ENCODE measurements around the gene SSR1.

Gene SSR1

GRCh38 chr6:7254980-7255835, 57.8 kb downstream of the SSR1 start:
- no peak for TF ChIP-seq EZH2phosphoT487 (IDR thresholded peaks at IDR 0.05; ENCODE audit: borderline replicate concordance, low read length)
- no peak for TF ChIP-seq CTCF (IDR thresholded peaks at IDR 0.05; ENCODE audit: low read depth, low read length, poor library complexity, severe bottlenecking)
- no peaks in the 10 kb centered on the region for H3K9me3 ChIP-seq (ENCODE audit: control insufficient read depth, insufficient read depth, low read length)

DNA sequence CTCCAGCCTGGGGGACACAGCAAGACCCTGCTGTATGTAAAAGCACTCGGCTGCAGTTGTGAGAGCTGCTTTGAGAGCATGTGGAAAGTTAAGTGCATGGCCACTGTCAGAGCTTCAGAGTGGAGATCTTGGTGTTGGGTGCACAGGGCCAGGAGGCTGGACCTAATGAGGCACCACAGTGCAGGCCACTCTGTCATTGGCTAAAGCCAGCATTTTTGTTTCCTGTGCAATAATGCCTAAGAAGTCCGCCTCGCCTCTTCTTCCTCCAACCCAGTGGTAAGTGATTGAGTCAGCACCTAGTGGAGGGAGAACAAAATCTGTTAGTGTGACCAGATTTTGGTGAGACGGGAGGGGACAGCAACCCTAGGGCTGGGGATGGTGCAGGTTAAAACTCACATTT, 60.6 kb downstream of the SSR1 start:
- Histone ChIP-seq H3K36me3 (ENCODE audit: control insufficient read depth, low read length) (peaks cover 6% of the 10 kb centered on the region; the same call in 1 of the 2 replicates), H3F3A (ENCODE audit: control insufficient read depth, insufficient read depth) (no peaks in the 10 kb centered on the region), H3K9me3 (ENCODE audit: control insufficient read depth, insufficient read depth, low read length) (no peaks in the 10 kb centered on the region), H3K4me2 (ENCODE audit: low read length) (no peak overlapping the region), H3K27ac (ENCODE audit: low read depth, low read length) (no peak overlapping the region), H3K79me2 (ENCODE audit: control insufficient read depth, low read length) (no peaks in the 10 kb centered on the region), H3K4me1 (ENCODE audit: control insufficient read depth, low read length) (peaks cover 9% of the 10 kb centered on the region), H3K9me2 (replicated peaks; ENCODE audit: control insufficient read depth, low read length) (no peaks in the 10 kb centered on the region), H3K27me3 (ENCODE audit: control insufficient read depth, low read length) (no peaks in the 10 kb centered on the region), H3K4me3 (ENCODE audit: low read length) (no peak overlapping the region), H4K20me1 (ENCODE audit: control insufficient read depth, insufficient read depth, low read depth, low read length) (no peaks in the 10 kb centered on the region)
- no peak for TF ChIP-seq CTCF (IDR thresholded peaks at IDR 0.05; ENCODE audit: low read depth, low read length, poor library complexity, severe bottlenecking)
- TF ChIP-seq EZH2phosphoT487 (IDR thresholded peaks at IDR 0.05; ENCODE audit: borderline replicate concordance, low read length): no peak

More at GRCh38 chr6:7254980-7255835, 57.8 kb downstream of the SSR1 start:
- H3F3A ChIP-seq (ENCODE audit: control insufficient read depth, insufficient read depth): no peaks in the 10 kb centered on the region
- no peaks in the 10 kb centered on the region for H3K9me2 ChIP-seq (replicated peaks; ENCODE audit: control insufficient read depth, low read length)
- H3K27ac ChIP-seq (ENCODE audit: low read depth, low read length): no peak overlapping the region
- no peaks in the 10 kb centered on the region for H3K36me3 ChIP-seq (ENCODE audit: control insufficient read depth, low read length)
- H4K20me1 ChIP-seq (ENCODE audit: control insufficient read depth, insufficient read depth, low read depth, low read length): no peaks in the 10 kb centered on the region
- no peak overlapping the region for H3K4me3 ChIP-seq (ENCODE audit: low read length)
- no peak overlapping the region for H3K4me2 ChIP-seq (ENCODE audit: low read length)
- H3K79me2 ChIP-seq (ENCODE audit: control insufficient read depth, low read length): no peaks in the 10 kb centered on the region
- peaks cover 4% of the 10 kb centered on the region for H3K27me3 ChIP-seq (ENCODE audit: control insufficient read depth, low read length)
- peaks cover 4% of the 10 kb centered on the region for H3K4me1 ChIP-seq (ENCODE audit: control insufficient read depth, low read length)

DNA sequence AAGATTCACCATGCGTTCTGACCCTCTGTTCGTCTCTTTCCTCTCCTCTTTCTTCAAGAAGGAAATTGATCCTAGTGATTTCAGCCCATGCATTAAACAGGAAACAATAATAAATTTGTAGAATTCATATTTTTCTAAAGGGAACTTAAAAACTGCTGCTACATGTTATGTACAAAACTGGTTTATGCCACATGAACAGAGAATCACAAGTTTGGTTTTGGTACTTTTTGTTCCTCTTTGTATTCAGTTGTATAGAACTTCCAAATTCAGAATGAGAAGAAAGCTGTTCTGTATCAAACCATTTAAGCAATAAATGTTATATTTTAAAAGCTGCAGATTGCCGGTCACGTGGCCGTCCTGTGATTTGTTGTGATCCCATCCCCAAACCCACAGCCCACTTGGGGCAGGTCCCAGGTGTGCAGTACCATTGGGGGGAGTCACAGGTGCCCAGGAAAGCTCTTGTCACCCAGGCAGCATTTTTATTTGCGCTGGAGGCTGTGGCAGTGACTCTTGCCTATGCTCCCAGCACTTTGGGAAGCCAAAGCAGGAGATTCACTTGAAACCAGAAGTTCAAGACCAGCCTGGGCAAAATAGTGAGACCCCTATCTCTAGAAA, 61.2 kb downstream of the SSR1 start:
- no peak overlapping the region for H3K4me2 ChIP-seq (ENCODE audit: low read length)
- no peaks in the 10 kb centered on the region for H4K20me1 ChIP-seq (ENCODE audit: control insufficient read depth, insufficient read depth, low read depth, low read length)
- no peaks in the 10 kb centered on the region for H3K79me2 ChIP-seq (ENCODE audit: control insufficient read depth, low read length)
- no peak overlapping the region for H3K4me3 ChIP-seq (ENCODE audit: low read length)
- H3K9me3 ChIP-seq (ENCODE audit: control insufficient read depth, insufficient read depth, low read length): no peaks in the 10 kb centered on the region
- no peak overlapping the region for H3K27ac ChIP-seq (ENCODE audit: low read depth, low read length)
- peaks cover 6% of the 10 kb centered on the region; the same call in 1 of the 2 replicates for H3K36me3 ChIP-seq (ENCODE audit: control insufficient read depth, low read length)
- peaks cover 9% of the 10 kb centered on the region for H3K4me1 ChIP-seq (ENCODE audit: control insufficient read depth, low read length)
- TF ChIP-seq EZH2phosphoT487 (IDR thresholded peaks at IDR 0.05; ENCODE audit: borderline replicate concordance, low read length) (no peak), CTCF (IDR thresholded peaks at IDR 0.05; ENCODE audit: low read depth, low read length, poor library complexity, severe bottlenecking) (no peak)
- H3F3A ChIP-seq (ENCODE audit: control insufficient read depth, insufficient read depth): no peaks in the 10 kb centered on the region
- no peaks in the 10 kb centered on the region for H3K9me2 ChIP-seq (replicated peaks; ENCODE audit: control insufficient read depth, low read length)
- H3K27me3 ChIP-seq (ENCODE audit: control insufficient read depth, low read length): no peaks in the 10 kb centered on the region

Data from DOHH2 (cell line).